ENCODE data around the gene ZAP70. TPM values are rescaled to one million over a fixed set of nuclear protein-coding genes. Genes with fewer than 3 reads are reported as not detected.

The ZAP70 gene
- total and polyA plus RNA-seq, 8 donors = 1.1 to 78.2 (median 4.1) TPM

- peak; percentile 43 to 72 for DNase-seq
- H3K4me1 ChIP-seq = peaks cover 4 to 28% (median 8%) of the 10 kb centered on the region in 4 donors
- H3K27ac ChIP-seq = no peak overlapping the region
- H3K4me3 ChIP-seq = no peak overlapping the region
- no peaks in the 10 kb centered on the region for H3K27me3 ChIP-seq
- H3K9me3 ChIP-seq = no peaks in the 10 kb centered on the region
- intact Hi-C loops (cut with DNase I; ENCODE audit: low total_unique reads) = no loop called here
- WGBS, 5 donors = 33 to 66% (median 54%) methylated on average over 5 of the region's 5 CpGs
- TF ChIP-seq CTCF (IDR thresholded peaks at IDR 0.05) (no peak), POLR2A (IDR thresholded peaks at IDR 0.05) (no peak), EP300 (IDR thresholded peaks at IDR 0.05) (no peak)
- H3K36me3 ChIP-seq = peaks cover 34 to 89% (median 77%) of the 10 kb centered on the region in 4 donors
These were observed 53.2 kb downstream of the ZAP70 start for GRCh38 chr2:97766567-97766966.

DNA sequence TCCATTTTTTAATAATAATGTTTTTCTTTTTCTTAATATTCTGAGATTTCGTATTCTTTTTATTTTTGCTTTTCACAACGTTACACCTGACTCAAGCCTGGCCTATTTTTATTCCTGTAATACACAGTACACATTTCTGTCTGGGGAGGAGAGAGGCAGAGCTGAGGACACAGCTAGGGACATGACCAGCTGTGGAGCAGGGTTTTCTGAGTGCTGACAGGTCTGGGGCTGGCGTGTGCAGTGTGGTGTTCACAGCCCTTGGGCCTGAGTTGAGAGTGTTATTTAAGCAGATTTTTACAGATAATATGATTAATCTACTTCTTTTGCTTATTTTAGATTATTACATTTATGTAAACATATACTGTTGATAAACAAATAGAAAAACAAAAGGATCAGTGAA is 55.9 kb downstream of the ZAP70 start:
- intact Hi-C loops (cut with DNase I; ENCODE audit: low total_unique reads) = no loop called here
- H3K27me3 ChIP-seq = no peaks in the 10 kb centered on the region
- no peak for TF ChIP-seq CTCF (IDR thresholded peaks at IDR 0.05)
- no peak for TF ChIP-seq POLR2AphosphoS5 (IDR thresholded peaks at IDR 0.05)
- no peak for TF ChIP-seq EP300 (IDR thresholded peaks at IDR 0.05)
- TF ChIP-seq POLR2A (IDR thresholded peaks at IDR 0.05) = no peak
- 80 to 92% (median 83%) methylated on average over 3 of the region's 3 CpGs for WGBS, 5 donors
- no peak overlapping the region for H3K4me3 ChIP-seq
- no peak for DNase-seq
- H3K36me3 ChIP-seq = peaks cover 44 to 89% (median 76%) of the 10 kb centered on the region in 4 donors
- H3K4me1 ChIP-seq = peaks cover 0 to 22% (median 8%) of the 10 kb centered on the region in 4 donors
- H3K27ac ChIP-seq = no peak overlapping the region
- no peaks in the 10 kb centered on the region for H3K9me3 ChIP-seq

DNA sequence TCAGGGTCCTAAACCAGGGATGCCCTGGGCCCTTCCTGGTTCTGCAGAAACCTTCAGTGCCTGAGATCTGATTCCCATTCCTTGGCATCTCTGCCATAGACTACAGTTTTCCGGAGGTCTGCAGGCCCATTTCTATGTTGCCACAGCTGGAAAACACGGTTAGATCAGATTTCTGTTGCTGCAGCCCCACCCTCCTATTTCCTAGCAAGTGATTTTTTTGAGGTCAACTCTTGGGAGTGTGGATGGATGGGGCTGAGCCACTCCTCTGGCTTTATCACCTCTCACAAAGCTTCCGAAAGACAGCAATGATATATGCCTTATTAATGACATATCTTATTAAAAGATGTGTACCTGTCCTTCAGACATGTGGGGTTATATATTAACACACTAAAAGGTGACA is 56.3 kb downstream of the ZAP70 start:
- Histone ChIP-seq H3K4me3 (no peak overlapping the region), H3K27ac (no peak overlapping the region), H3K36me3 (peaks cover 40 to 89% (median 76%) of the 10 kb centered on the region in 4 donors), H3K27me3 (no peaks in the 10 kb centered on the region), H3K9me3 (no peaks in the 10 kb centered on the region), H3K4me1 (peaks cover 0 to 22% (median 7%) of the 10 kb centered on the region in 4 donors)
- no peak for DNase-seq
- intact Hi-C loops (cut with DNase I; ENCODE audit: low total_unique reads) = no loop called here
- TF ChIP-seq POLR2AphosphoS5 (IDR thresholded peaks at IDR 0.05) = no peak
- no peak for TF ChIP-seq POLR2A (IDR thresholded peaks at IDR 0.05)
- TF ChIP-seq CTCF (IDR thresholded peaks at IDR 0.05) = no peak
- no peak for TF ChIP-seq EP300 (IDR thresholded peaks at IDR 0.05)
- 54 to 73% (median 70%) methylated on average over 3 of the region's 3 CpGs for WGBS, 5 donors

DNA sequence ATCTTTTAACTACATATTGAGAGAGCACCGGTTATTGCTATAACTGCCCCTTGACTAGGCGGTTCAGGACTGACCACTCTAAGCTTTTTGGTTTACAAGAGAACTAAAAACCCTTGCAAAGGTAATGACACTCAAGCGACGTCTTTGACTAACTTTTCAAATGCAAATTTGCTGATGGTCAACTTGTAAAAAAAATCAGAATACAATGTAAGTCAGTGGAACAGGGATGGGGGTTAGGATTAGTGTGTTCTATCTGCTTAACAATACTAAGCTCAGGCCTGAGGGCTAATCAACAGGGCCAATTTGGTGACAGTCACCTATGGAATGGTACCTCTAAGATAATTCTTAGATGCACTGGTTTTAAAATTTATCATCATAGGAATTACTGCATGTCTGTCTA is 57.1 kb downstream of the ZAP70 start:
- no peak overlapping the region for H3K27ac ChIP-seq
- H3K4me1 ChIP-seq = peaks cover 0 to 22% (median 7%) of the 10 kb centered on the region in 4 donors
- no peak overlapping the region for H3K4me3 ChIP-seq
- no peaks in the 10 kb centered on the region for H3K9me3 ChIP-seq
- no peak for TF ChIP-seq POLR2AphosphoS5 (IDR thresholded peaks at IDR 0.05)
- no peak for TF ChIP-seq CTCF (IDR thresholded peaks at IDR 0.05)
- no peak for TF ChIP-seq POLR2A (IDR thresholded peaks at IDR 0.05)
- no peak for TF ChIP-seq EP300 (IDR thresholded peaks at IDR 0.05)
- intact Hi-C loops (cut with DNase I; ENCODE audit: low total_unique reads) = no loop called here
- no peaks in the 10 kb centered on the region for H3K27me3 ChIP-seq
- 68 to 71% (median 70%) methylated on average over 4 of the region's 4 CpGs for WGBS, 5 donors
- DNase-seq = no peak
- peaks cover 38 to 89% (median 76%) of the 10 kb centered on the region in 4 donors for H3K36me3 ChIP-seq
